Measurements from ENCODE around the gene TTC7B.

Gene TTC7B

DNA sequence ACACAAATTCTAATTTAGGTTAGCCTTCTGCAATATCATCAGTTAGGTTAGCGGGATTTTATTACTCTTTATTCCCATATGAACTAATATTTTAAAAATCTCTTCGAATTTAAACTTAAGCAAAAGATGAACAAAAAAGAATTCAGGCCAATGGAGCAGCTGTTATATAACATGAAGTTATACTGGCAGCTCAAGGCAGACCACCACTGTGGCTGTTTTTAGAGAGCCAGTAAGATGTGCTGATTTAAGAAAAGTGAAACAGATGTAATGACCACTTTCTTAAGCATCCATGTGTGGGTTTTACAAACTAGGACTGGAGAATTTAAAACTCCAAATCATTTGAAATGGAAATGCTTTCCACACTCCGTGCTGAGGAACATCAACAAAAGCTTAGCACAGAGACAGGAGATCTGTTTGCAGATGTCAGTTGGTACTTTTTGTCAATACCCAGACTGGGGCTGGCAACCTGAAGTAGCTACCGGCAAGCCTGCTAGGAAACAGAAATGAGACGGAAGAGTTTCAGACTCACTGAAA, 164.9 kb downstream of the TTC7B start:
- H3K4me3 Mint-ChIP-seq = peak overlapping the region in 2 of 3 experiments; percentile 14 to 29
- no peaks in the 10 kb centered on the region for H3K27me3 Mint-ChIP-seq (ENCODE audit: low read depth)
- TF ChIP-seq CTCF (IDR thresholded peaks at IDR 0.05; ENCODE audit: unreplicated experiment in 3 of 3) = no peak
- H3K4me1 Mint-ChIP-seq = peaks cover 70% of the 10 kb centered on the region
- no peaks in the 10 kb centered on the region for H3K9me3 Mint-ChIP-seq
- peak overlapping the region; percentile 75 to 92 (median 87) for H3K27ac Mint-ChIP-seq
- H3K36me3 Mint-ChIP-seq (ENCODE audit: low read depth) = peaks cover 30% of the 10 kb centered on the region

- no peak overlapping the region for H3K4me3 Mint-ChIP-seq
- no peaks in the 10 kb centered on the region for H3K27me3 Mint-ChIP-seq (ENCODE audit: low read depth)
These were observed 166.6 kb downstream of the TTC7B start for GRCh38 chr14:90649557-90650135.

GRCh38 chr14:90649083-90649482, 167.1 kb downstream of the TTC7B start:
- Mint-ChIP-seq H3K4me1 (peaks cover 76% of the 10 kb centered on the region), H3K36me3 (ENCODE audit: low read depth) (peaks cover 29% of the 10 kb centered on the region), H3K4me3 (no peak overlapping the region), H3K27me3 (ENCODE audit: low read depth) (no peaks in the 10 kb centered on the region), H3K9me3 (no peaks in the 10 kb centered on the region), H3K27ac (peak overlapping the region in 2 of 3 experiments; percentile 63 to 71)
- TF ChIP-seq CTCF (IDR thresholded peaks at IDR 0.05; ENCODE audit: unreplicated experiment in 3 of 3) = no peak

More at GRCh38 chr14:90649557-90650135, 166.6 kb downstream of the TTC7B start:
- Mint-ChIP-seq H3K27ac (peak overlapping the region in 2 of 3 experiments; percentile 63 to 71), H3K4me1 (peaks cover 70% of the 10 kb centered on the region), H3K9me3 (no peaks in the 10 kb centered on the region), H3K36me3 (ENCODE audit: low read depth) (peaks cover 26% of the 10 kb centered on the region)
- TF ChIP-seq CTCF (IDR thresholded peaks at IDR 0.05; ENCODE audit: unreplicated experiment in 3 of 3) = no peak

GRCh38 chr14:90648421-90648820, 167.8 kb downstream of the TTC7B start:
- TF ChIP-seq CTCF (IDR thresholded peaks at IDR 0.05; ENCODE audit: unreplicated experiment in 3 of 3) = no peak
- H3K36me3 Mint-ChIP-seq (ENCODE audit: low read depth) = peaks cover 33% of the 10 kb centered on the region
- peaks cover 79% of the 10 kb centered on the region for H3K4me1 Mint-ChIP-seq
- no peaks in the 10 kb centered on the region for H3K27me3 Mint-ChIP-seq (ENCODE audit: low read depth)
- H3K9me3 Mint-ChIP-seq = no peaks in the 10 kb centered on the region
- H3K27ac Mint-ChIP-seq = no peak overlapping the region
- no peak overlapping the region for H3K4me3 Mint-ChIP-seq

DNA sequence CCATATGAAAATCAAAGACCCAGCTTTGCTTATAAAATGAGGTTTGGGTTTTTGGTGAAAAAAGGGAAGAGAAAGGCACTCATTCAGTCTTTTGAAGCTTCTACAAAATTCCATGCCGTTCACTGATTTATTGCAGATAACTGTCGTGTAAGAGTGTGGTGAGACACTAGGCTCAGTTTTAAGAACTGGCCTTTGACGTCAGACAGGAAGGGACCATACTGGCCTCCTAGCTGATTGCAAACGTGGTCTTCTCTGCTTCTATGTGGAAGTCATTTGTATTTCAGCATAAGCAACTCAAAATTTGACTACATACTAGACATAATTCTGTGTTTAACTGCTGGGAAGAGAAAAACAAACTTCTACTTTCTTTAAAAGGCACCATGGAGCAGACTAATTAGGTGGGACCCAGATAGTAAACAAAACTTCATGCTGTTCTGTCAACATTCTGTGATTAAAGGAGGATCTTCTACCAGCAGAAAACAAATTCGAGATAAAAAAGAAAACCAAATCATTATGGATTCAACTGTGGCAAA, 168.7 kb downstream of the TTC7B start:
- Mint-ChIP-seq H3K9me3 (no peaks in the 10 kb centered on the region), H3K27me3 (ENCODE audit: low read depth) (no peaks in the 10 kb centered on the region), H3K4me1 (peaks cover 75% of the 10 kb centered on the region), H3K27ac (peak overlapping the region in 2 of 3 experiments; percentile 18 to 29), H3K4me3 (no peak overlapping the region), H3K36me3 (ENCODE audit: low read depth) (peaks cover 36% of the 10 kb centered on the region)
- no peak for TF ChIP-seq CTCF (IDR thresholded peaks at IDR 0.05; ENCODE audit: unreplicated experiment in 3 of 3)

Data from nephron (organoid).